HepG2 (cell line): ENCODE measurements around the gene CHCHD3. TPM values are rescaled to one million over a fixed set of nuclear protein-coding genes. Genes with fewer than 3 reads are reported as not detected.

Source experiments
- ATAC-seq: fragments of 200-7000 bp; cut with Tn5 transposase; 3 replicates; pipeline ENCODE4 v1.9.1; 2020; ENCODE audit warnings: mild to moderate bottlenecking, moderate library complexity
- BruUV-seq: library from RNA; stranded (reverse); fragments of 400-500 nt; replicated peaks from 2 replicates; lab custom pipeline; 2021; lab: Mats Ljungman, UMichigan
- CTCF ChIA-PET: fragments of 300-600 bp; formaldehyde crosslinking; extraction: SDS; loops from one replicate; lab custom pipeline; 2021; ENCODE audit warnings: low total read pairs, inconsistent platforms, low intra/inter-chr PET ratio; lab: Yijun Ruan, JAX
- POLR2A ChIA-PET: fragments of 350-600 bp; sonication (Branson Sonifier 250); formaldehyde crosslinking; loops from one replicate; lab custom pipeline; 2020; ENCODE audit warnings: antibody characterized with exemption, inconsistent platforms; lab: Yijun Ruan, JAX
- DNase-seq: peaks from one replicate; pipeline ENCODE4 v3.0.0-alpha.2; 2015; ENCODE audit warnings: low spot score
- FAIRE-seq: peaks from 3 replicates; lab custom pipeline; 2011; peaks lifted over from hg19 to GRCh38; lab: Jason Lieb, UNC
- H2AFZ ChIP-seq: one replicate; pipeline ENCODE4 v1.6.1; 2011; ENCODE audit warnings: low read length, inconsistent platforms
- H3K27ac ChIP-seq: fragments of 300-600 bp; 3 replicates; pipeline ENCODE4 v1.8.0; 2011; ENCODE audit warnings: mixed run types, mild to moderate bottlenecking, mixed read lengths, low read length, inconsistent platforms; ENCODE audit not compliant: insufficient read depth; ENCODE audit errors: extremely low read length
- H3K27me3 ChIP-seq, 2 experiments: fragments of 200-600 bp in 1 of 2; 2 replicates in 1 of 2; 3 replicates in 1 of 2; pipeline versions ENCODE4 v1.6.0 to v1.8.0; 2011; ENCODE audit warnings: low read length in 2 of 2, mild to moderate bottlenecking in 2 of 2, moderate library complexity in 2 of 2, inconsistent platforms in 1 of 2; ENCODE audit not compliant: insufficient read depth in 2 of 2, control insufficient read depth in 1 of 2
- H3K36me3 ChIP-seq, 2 experiments: fragments of 200-600 bp in 1 of 2; replicated peaks in 1 of 2; 2 replicates in 1 of 2; 3 replicates in 1 of 2; pipeline versions ENCODE4 v1.5.1 to v1.8.0; 2011; ENCODE audit warnings: low read length in 2 of 2, inconsistent platforms in 1 of 2; ENCODE audit not compliant: insufficient read depth in 2 of 2, control insufficient read depth in 1 of 2
- H3K4me1 ChIP-seq: 2 replicates; pipeline ENCODE4 v1.5.1; 2012; ENCODE audit warnings: low read length, inconsistent platforms; ENCODE audit not compliant: insufficient read depth
- H3K4me2 ChIP-seq: 2 replicates; pipeline ENCODE4 v1.6.0; 2011; ENCODE audit warnings: low read depth, low read length, inconsistent platforms
- H3K4me3 ChIP-seq, 3 experiments: fragments of 200-600 bp in 1 of 3; sonication (generic), shearing (Covaris generic) in 1 of 3; replicated peaks in 1 of 3; 2 replicates each; pipeline ENCODE4 v1.5.1; 2011 to 2016; ENCODE audit warnings: low read length in 3 of 3, inconsistent platforms in 2 of 3, low read depth in 2 of 3, mild to moderate bottlenecking in 2 of 3, control low read depth in 1 of 3, mixed read lengths in 1 of 3; ENCODE audit not compliant: insufficient read depth in 1 of 3
- H3K79me2 ChIP-seq: one replicate; pipeline ENCODE4 v1.6.1; 2011; ENCODE audit warnings: low read length, inconsistent platforms; ENCODE audit not compliant: insufficient read depth
- H3K9ac ChIP-seq: 2 replicates; pipeline ENCODE4 v1.6.0; 2011; ENCODE audit warnings: mild to moderate bottlenecking, low read depth, low read length, inconsistent platforms; ENCODE audit not compliant: insufficient read depth
- H3K9me3 ChIP-seq: 2 replicates; pipeline ENCODE4 v1.5.1; 2012; ENCODE audit warnings: mild to moderate bottlenecking, low read length
- H4K20me1 ChIP-seq: 2 replicates; pipeline ENCODE4 v1.6.0; 2011; ENCODE audit warnings: inconsistent platforms, mild to moderate bottlenecking, low read length, moderate library complexity; ENCODE audit not compliant: insufficient read depth
- CENPX ChIP-seq: sonication (generic); formaldehyde crosslinking; IDR thresholded peaks from 2 replicates; pipeline ENCODE4 v1.9.0; 2021; ENCODE audit warnings: mild to moderate bottlenecking, missing genetic modification reagents, moderate library complexity
- EEA1 ChIP-seq: sonication (generic); formaldehyde crosslinking; IDR thresholded peaks from 2 replicates; pipeline ENCODE4 v1.5.1; 2020; ENCODE audit warnings: mild to moderate bottlenecking, missing genetic modification reagents, borderline replicate concordance
- ETV5 ChIP-seq: IDR thresholded peaks from 2 replicates; pipeline ENCODE4 v1.6.1; 2018; ENCODE audit warnings: missing biosample characterization, missing genetic modification reagents, inconsistent platforms, borderline replicate concordance
- FOXC1 ChIP-seq: sonication (generic); formaldehyde crosslinking; IDR thresholded peaks from 2 replicates; pipeline ENCODE4 v1.8.0; 2022; ENCODE audit warnings: mild to moderate bottlenecking, missing genetic modification reagents, borderline replicate concordance
- GPN1 ChIP-seq: sonication (generic); formaldehyde crosslinking; IDR thresholded peaks from 2 replicates; pipeline ENCODE4 v1.5.1; 2020; ENCODE audit warnings: missing genetic modification reagents, borderline replicate concordance
- KLF15 ChIP-seq: sonication (generic); formaldehyde crosslinking; IDR thresholded peaks from 2 replicates; pipeline ENCODE4 v1.8.1; 2023; ENCODE audit warnings: borderline replicate concordance, mild to moderate bottlenecking, inconsistent platforms, missing genetic modification reagents, mixed read lengths
- REL ChIP-seq: sonication (generic); formaldehyde crosslinking; conservative IDR thresholded peaks from 2 replicates; pipeline ENCODE4 v1.8.0; 2022; ENCODE audit warnings: mild to moderate bottlenecking, missing genetic modification reagents, moderate library complexity
- RFX1 ChIP-seq: fragments of 450-650 bp; IDR thresholded peaks from 2 replicates; pipeline ENCODE4 v1.6.1; 2017
- ZNF180 ChIP-seq: sonication (generic); formaldehyde crosslinking; IDR thresholded peaks from 2 replicates; pipeline ENCODE4 v1.4.0; 2020; ENCODE audit warnings: low read depth, missing genetic modification reagents, borderline replicate concordance
- ZNF281 ChIP-seq: sonication (generic); formaldehyde crosslinking; IDR thresholded peaks from 2 replicates; pipeline ENCODE4 v1.4.0; 2020; ENCODE audit warnings: missing genetic modification reagents, borderline replicate concordance
- ZNF441 ChIP-seq: sonication (generic); formaldehyde crosslinking; IDR thresholded peaks from 2 replicates; pipeline ENCODE4 v1.7.0; 2021; ENCODE audit warnings: missing genetic modification reagents, borderline replicate concordance
- ZSCAN21 ChIP-seq: sonication (generic); formaldehyde crosslinking; IDR thresholded peaks from 2 replicates; pipeline ENCODE4 v1.8.0; 2022; ENCODE audit warnings: mild to moderate bottlenecking, missing genetic modification reagents, moderate library complexity, borderline replicate concordance
- WGBS: methylation state at CpG from one replicate; pipeline ENCODE4 v1.1.6; 2017; ENCODE audit warnings: low lambda C conversion rate; 5-methylcytosine and 5-hydroxymethylcytosine counted together
- in situ Hi-C: cut with HindIII; loops from 2 replicates; pipeline ENCODE4 v1.10.0; 2017; ENCODE audit warnings: low pct_unique_long_range_greater_than_20kb; ENCODE audit not compliant: extremely low pct_ligation_motif_present
- intact Hi-C: fragments of 100-400 bp; cut with micrococcal nuclease; formaldehyde crosslinking; loops from one replicate; pipeline ENCODE4 v1.10.0; 2022; ENCODE audit not compliant: unreplicated experiment
- polyA plus RNA-seq, 8 experiments: library from polyadenylated mRNA; depleted of rRNA in 3 of 8; stranded (reverse) in 7 of 8; unstranded in 1 of 8; fragments of >200 nt; fragmentation: Illumina TruSeq in 4 of 8; extraction: Trizol in 4 of 8; gene quantifications; 2 replicates each; pipeline versions ENCODE4 v1.2.1 to v1.2.3, GENCODE V29; 2011 to 2016; ENCODE audit warnings: low read depth in 4 of 8, missing spikeins in 1 of 8, mixed read lengths in 1 of 8; ENCODE audit not compliant: insufficient read depth in 1 of 8
- total RNA-seq, 5 experiments: library from RNA; depleted of rRNA; stranded (reverse); fragments of >200 nt; fragmentation: Illumina TruSeq; extraction: Trizol; gene quantifications; 2 replicates each; pipeline ENCODE4 v1.2.3, GENCODE V29; 2016; ENCODE audit warnings: low read depth in 1 of 5

Gene CHCHD3
- total and polyA plus RNA-seq, 2 of the 13 experiments (the other 11 are each of a cell fraction or from before 2014, with no cell fraction given), result 32.7 to 86.8 TPM

GRCh38 chr7:132764762-132765161, 317.1 kb downstream of the CHCHD3 start (continued):
- TF ChIP-seq FOXC1 (CRISPR knock-in tag) (no peak), RFX1 (no peak), ETV5 (CRISPR knock-in tag) (no peak)

GRCh38 chr7:132760866-132761265, 321.0 kb downstream of the CHCHD3 start:
- WGBS, result 21% methylated on average over 7 of the region's 7 CpGs
- H3K4me1 ChIP-seq, result no peaks in the 10 kb centered on the region
- H3K9me3 ChIP-seq, result no peaks in the 10 kb centered on the region
- no peak for ATAC-seq
- in situ Hi-C loops (no loop called here), intact Hi-C loops (no loop called here)
- no peak overlapping the region for H3K4me3 ChIP-seq
- no peak for FAIRE-seq
- ChIA-PET CTCF (no interaction called here), POLR2A (no interaction called here)
- no peaks in the 10 kb centered on the region for H3K36me3 ChIP-seq
- H3K9ac ChIP-seq, result no peak overlapping the region
- peaks cover 0 to 32% of the 10 kb centered on the region in 2 experiments; a peak in 3 of 5 replicates for H3K27me3 ChIP-seq
- H2AFZ ChIP-seq, result no peak overlapping the region
- TF ChIP-seq GPN1 (CRISPR knock-in tag), result no peak
- no peak for TF ChIP-seq ZNF281 (CRISPR knock-in tag)
- TF ChIP-seq EEA1 (CRISPR knock-in tag), result no peak
- TF ChIP-seq KLF15 (CRISPR knock-in tag), result no peak
- TF ChIP-seq ZNF441 (CRISPR knock-in tag), result peak; percentile 78; the same call in 1 of the 2 replicates
- TF ChIP-seq ZSCAN21 (CRISPR knock-in tag), result no peak
- TF ChIP-seq REL (CRISPR knock-in tag), result no peak
- TF ChIP-seq ZNF180, result no peak
- no peak for TF ChIP-seq CENPX (CRISPR knock-in tag)
- H3K79me2 ChIP-seq, result no peaks in the 10 kb centered on the region
- no peak overlapping the region for H3K4me2 ChIP-seq
- H4K20me1 ChIP-seq, result no peaks in the 10 kb centered on the region
- H3K27ac ChIP-seq, result no peak overlapping the region
- no TSS peak for BruUV-seq
- no peak for DNase-seq
